ENCODE data around the gene TNF. TPM values are rescaled to one million over a fixed set of nuclear protein-coding genes. Genes with fewer than 3 reads are reported as not detected.

TNF gene
- polyA plus RNA-seq, 1 of the 3 experiments (the other 2 are of a cell fraction): not detected

- no peak for TF ChIP-seq REST (IDR thresholded peaks at IDR 0.05; ENCODE audit: low read depth, low read length)
These were observed 1.9 kb upstream of the TNF start (continued) for GRCh38 chr6:31573239-31574105.

- no peaks in the 10 kb centered on the region for H3K36me3 ChIP-seq (replicated peaks in 1 of 2; ENCODE audit: control insufficient read depth in 1 of 2, insufficient read depth in 2 of 2, low read length in 1 of 2)
- no peak overlapping the region for H3K27ac ChIP-seq (ENCODE audit: low read depth in 2 of 2, low read length in 1 of 2)
- no peaks in the 10 kb centered on the region for H3K9me2 ChIP-seq
- no peak overlapping the region for H3K9ac ChIP-seq
- H4K20me1 ChIP-seq (ENCODE audit: insufficient read depth): no peaks in the 10 kb centered on the region
- DNase-seq: no peak
- TF ChIP-seq GATA2 (CRISPR knock-in tag; IDR thresholded peaks at IDR 0.05): no peak
- no peak for TF ChIP-seq NRF1 (IDR thresholded peaks at IDR 0.05; ENCODE audit: low read depth, low read length)
- TF ChIP-seq NFIC (IDR thresholded peaks at IDR 0.05; ENCODE audit: borderline replicate concordance): no peak
- no peak for TF ChIP-seq CHD2 (IDR thresholded peaks at IDR 0.05; ENCODE audit: low read length, partially characterized antibody)
- TF ChIP-seq SMC3 (IDR thresholded peaks at IDR 0.05; ENCODE audit: low read depth, low read length): no peak
- TF ChIP-seq TEAD4 (IDR thresholded peaks at IDR 0.05; ENCODE audit: borderline replicate concordance, insufficient read depth): no peak
- no peak for TF ChIP-seq PBX3 (IDR thresholded peaks at IDR 0.05)
- no peak for TF ChIP-seq CTCF (IDR thresholded peaks at IDR 0.05)
- no peak for TF ChIP-seq RXRA (IDR thresholded peaks at IDR 0.05; ENCODE audit: borderline replicate concordance, low read depth)
- H3K4me2 ChIP-seq: no peak overlapping the region
- H2AFZ ChIP-seq (ENCODE audit: low read depth): no peak overlapping the region
- CTCF ChIA-PET: interaction anchor here (0.9 to 17.6 kb wide), 7 partner anchors 9 to 66 kb away, joined by 3 to 312 read pairs (median 3); partner anchors contain the start of genes ATP6V1G2, LST1 and NFKBIL1
- POLR2A ChIA-PET: no interaction called here
- no peaks in the 10 kb centered on the region for H3K79me2 ChIP-seq (ENCODE audit: insufficient read depth)
- H3F3A ChIP-seq (replicated peaks; ENCODE audit: insufficient read depth): peaks cover 2% of the 10 kb centered on the region
- H3K4me1 ChIP-seq (ENCODE audit: control insufficient read depth in 1 of 2, insufficient read depth in 2 of 2, low read depth in 1 of 2, low read length in 1 of 2): no peaks in the 10 kb centered on the region; a peak in 1 of 4 replicates
- no peaks in the 10 kb centered on the region; the same call in 1 of the 2 replicates for H3K9me3 ChIP-seq
- WGBS (ENCODE audit: low lambda C conversion rate): 65% methylated on average over 14 of the region's 14 CpGs
- H3K27me3 ChIP-seq (ENCODE audit: insufficient read depth): no peaks in the 10 kb centered on the region
- no peak overlapping the region for H3K4me3 ChIP-seq (ENCODE audit: low read depth in 2 of 2, low read length in 1 of 2)
These were observed 981 bp upstream of the TNF start for GRCh38 chr6:31574106-31575061.
